GM18505 (cell line): ENCODE results near the gene ZNF607.
"Not testable (repeated sequence)": the region's sequence is repeated elsewhere in the genome, so short reads cannot be mapped to it uniquely, and the experiment has no call there.

Source experiments
- ATAC-seq: cut with Tn5 transposase; IDR thresholded peaks from one replicate; pipeline ENCODE4 v1.9.1; 2021; ENCODE audit not compliant: unreplicated experiment
- POLR2A ChIP-seq: IDR thresholded peaks from 4 replicates; pipeline ENCODE4 v1.6.1; 2011; ENCODE audit warnings: borderline replicate concordance; ENCODE audit not compliant: insufficient read depth, insufficient read length; ENCODE audit errors: extremely low read depth

Gene ZNF607

DNA sequence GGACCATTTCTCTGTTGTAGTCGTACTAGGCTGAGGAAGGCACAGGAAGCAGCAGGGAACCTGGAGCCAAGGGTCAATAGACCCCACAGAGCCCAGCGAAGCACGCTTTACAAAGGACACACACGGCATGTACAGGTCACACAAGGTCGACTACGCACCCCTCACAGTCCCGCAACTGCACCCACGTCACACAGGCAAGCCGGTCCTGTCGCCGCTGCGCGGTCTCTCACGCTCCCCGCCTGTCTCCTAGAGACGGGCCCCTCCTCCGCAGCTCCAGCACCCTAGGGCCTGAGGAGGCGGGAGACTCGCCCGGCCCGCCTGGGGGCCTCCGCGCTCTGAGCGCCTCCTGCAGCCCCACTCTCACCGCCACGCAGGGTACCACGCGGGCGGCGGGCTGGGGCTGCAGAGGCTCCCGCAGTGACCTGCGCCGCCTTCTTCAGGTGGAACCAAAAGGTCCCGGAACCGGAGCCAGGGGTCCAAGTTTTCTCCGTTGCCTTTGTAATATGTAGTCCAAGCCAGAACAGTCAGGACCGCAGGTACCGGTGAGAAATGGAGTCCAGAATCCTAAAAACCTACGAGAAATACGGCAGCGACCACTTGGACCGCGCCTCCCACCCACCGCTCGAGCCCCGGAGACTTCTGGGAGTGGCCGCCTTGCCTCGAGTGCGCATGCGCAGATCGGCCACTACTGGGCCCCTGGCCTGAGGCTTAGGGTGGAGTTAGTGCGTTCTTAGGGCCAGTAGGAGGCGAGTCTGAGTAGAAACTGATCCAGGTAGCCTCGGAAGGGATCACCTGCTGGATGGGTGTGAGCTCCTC lies at the start of gene ZNF607:
TSS of gene ZNF607 (minus strand) at position 651 of the 816 bp plus-strand sequence. CDS start 8,143 bp downstream, outside the sequence.
- ATAC-seq, result peak; percentile 92
- peak; percentile 71 for TF ChIP-seq POLR2A

DNA sequence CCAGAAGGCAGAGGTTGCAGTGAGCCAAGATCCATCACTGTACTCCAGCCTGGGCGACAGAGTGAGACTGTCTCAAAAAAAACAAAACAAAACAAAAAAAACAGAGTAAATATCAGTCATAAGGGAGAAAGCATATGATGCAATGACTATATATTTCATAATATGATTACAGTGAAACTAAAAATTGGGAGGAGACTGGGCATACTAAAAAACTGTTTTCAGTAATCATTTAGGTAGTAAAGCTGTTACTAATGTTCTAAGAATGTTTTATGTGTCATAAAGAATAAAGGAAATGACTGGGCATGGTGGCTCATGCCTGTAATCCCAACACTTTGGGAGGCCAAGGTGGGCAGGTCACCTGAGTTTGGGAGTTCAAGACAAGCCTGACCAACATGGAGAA lies 43.9 kb upstream of the ZNF607 start:
- ATAC-seq, result no peak
- no peak for TF ChIP-seq POLR2A

DNA sequence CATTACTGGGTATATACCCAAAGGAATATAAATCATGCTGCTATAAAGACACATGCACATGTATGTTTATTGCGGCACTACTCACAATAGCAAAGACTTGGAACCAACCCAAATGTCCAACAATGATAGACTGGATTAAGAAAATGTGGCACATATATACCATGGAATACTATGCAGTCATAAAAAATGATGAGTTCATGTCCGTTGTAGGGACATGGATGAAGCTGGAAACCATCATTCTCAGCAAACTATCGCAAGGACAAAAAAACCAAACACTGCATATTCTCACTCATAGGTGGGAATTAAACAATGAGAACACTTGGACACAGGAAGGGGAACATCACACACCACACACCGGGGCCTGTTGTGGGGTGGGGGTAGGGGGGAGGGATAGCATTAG lies 38.1 kb upstream of the ZNF607 start:
- ATAC-seq, result not testable (repeated sequence)

DNA sequence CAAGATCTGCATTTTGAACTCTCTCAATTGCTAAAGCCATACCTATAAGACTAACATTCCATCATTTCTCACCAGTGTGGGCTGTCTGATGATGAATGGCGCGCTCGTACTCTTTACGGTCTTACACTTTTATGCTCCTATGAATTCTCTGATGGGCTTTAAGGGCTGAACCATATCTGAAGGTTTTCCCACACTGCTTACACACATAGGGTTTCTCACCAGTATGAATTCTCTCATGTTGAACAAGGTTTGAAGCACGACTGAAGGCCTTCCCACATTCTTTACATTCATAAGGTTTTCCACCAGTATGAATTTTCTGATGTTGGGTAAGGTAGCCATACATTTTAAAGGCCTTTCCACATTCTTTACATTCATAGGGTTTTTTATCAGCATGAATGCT lies 18.8 kb upstream of the ZNF607 start:
- TF ChIP-seq POLR2A, result no peak
- ATAC-seq, result no peak

DNA sequence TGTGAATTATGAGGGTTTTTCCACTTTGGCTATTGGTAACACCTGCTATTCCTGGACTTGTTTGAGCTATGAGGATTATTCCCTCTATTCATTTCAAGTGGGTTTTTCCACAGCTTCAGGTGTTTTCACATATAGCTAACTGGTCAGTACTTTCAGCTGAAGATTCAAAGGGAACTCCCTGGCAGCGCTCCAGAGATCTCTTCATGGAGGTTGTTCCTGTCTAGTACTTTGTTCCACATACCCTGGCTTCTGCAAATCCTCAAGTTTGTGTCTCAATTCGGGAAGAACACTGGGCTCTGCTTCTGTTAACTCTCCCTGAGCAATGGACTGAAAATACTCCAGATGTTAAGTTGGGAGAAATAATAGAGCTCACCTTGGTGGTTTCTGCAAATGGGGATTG lies 5.6 kb upstream of the ZNF607 start:
- TF ChIP-seq POLR2A, result no peak

DNA sequence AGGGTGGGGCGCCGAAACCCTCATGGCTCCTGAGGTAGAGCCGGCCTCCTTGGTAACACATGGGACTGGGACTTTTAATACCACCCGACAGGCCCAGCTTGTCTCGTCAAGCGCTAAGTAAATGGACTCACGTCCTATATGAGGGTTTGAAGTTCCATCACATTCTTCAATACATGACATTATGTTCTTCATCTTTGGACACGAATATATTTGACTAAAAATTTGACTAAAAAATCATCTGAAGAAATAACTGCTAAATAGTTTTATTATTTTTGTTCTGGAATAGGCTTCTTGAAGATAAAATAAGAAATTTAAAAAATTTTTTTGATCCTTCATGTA lies 335 bp upstream of the ZNF607 start:
- TF ChIP-seq POLR2A, result no peak
- ATAC-seq, result no peak

More for the DNA sequence above, 5.6 kb upstream of the ZNF607 start:
- ATAC-seq, result no peak

DNA sequence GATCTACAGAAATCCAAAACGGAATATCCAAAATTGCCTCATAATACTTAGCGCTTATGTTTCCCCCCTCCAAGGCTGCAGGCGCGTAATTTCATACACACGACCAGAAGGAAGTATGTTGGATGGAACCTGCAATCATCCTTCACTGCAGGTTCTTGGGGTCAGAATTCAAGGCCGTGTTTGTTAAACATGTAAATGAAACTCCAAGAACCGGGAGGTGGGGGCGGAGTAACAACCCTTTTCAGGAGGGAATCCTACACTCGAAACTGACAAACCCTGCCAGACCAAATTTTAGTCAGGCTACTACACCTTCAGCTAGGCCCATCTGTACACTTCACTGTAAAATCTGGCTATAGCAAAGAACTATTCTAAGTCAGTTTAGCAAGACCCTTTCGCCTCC lies 1.3 kb downstream of the ZNF607 start:
- TF ChIP-seq POLR2A, result no peak
- ATAC-seq, result no peak

DNA sequence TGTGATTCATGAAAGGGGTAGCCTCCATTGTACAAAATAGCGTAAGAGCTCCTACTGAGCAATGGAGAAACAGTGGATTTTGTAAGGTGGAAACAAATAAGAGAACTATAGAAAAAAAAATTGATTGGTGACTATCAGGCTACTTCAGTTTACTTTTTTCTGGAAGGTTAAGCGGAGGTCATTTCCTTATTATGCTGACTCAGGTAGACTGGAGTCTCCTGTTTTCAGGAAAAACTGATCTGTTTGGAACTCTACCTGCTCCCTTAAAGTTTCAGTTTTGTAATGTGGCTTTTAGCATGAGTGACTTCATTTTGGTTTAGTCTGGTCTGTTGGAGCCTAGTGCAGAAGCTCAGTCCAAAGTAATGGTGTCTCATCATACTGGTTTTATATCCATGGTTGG lies 3.4 kb downstream of the ZNF607 start:
- no peak for TF ChIP-seq POLR2A
- no peak for ATAC-seq

DNA sequence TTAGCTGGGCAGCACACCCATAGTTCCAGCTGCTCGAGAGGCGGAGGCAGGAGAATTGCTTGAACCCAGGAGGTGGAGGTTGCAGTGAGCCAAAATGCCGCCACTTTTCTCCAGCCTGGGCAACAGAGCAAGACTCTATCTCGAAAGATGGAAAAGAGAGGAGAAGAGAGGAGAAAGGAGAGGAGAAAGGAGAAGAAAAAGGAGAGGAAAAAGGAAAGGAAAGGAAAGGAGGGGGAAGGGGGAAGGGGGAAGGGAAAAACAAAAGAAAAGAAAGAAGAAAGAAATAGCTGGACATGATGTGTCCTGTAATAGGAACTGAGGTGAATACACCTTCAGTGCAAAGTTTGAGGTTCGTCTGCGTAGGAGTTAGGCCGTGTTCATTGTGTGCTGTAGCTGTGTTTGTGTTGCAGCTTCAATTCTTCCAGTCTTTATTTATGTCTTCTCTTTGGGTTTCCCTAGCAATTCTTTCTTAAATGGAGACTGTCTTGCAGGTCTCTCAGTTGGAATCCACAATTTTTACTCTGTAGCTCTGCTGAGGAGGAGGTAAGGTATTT lies 13.4 kb downstream of the ZNF607 start:
- no peak for TF ChIP-seq POLR2A
- no peak for ATAC-seq

DNA sequence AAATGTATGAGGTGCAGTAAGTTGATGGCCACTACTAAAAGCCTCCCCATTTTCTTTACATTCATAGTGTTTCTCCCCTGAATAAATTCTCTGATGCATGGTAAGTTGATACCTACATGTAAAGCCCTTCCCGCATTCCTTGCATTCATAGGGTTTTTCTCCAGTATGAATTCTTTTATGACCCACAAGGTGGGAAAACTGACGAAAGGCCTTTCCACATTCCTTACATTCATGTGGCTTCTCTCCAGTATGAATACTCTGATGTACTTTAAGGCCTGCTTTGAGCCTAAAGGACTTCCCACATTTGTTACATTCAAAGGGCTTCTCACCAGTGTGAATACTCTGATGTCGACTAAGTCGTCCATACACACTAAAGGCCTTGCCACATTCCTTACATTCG lies 20.5 kb downstream of the ZNF607 start:
- ATAC-seq, result no peak

DNA sequence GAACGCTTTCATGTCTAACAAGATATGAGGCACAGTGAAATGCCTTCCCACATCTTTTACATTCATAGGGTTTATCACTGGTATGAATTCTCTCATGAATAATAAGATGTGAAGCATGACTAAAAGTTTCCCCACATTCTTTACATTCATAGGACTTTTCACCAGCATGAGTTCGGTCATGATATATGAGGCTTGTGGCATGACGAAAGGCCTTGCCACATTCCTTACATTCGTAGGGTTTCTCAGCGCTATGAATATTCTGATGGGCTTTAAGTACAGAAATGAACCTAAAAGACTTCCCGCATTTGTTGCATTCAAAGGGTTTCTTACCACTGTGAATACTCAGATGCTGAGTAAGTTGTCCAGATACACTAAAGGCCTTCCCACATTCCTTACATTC lies 21.3 kb downstream of the ZNF607 start:
- ATAC-seq, result no peak
- no peak for TF ChIP-seq POLR2A

More for the DNA sequence above, 20.5 kb downstream of the ZNF607 start:
- no peak for TF ChIP-seq POLR2A

DNA sequence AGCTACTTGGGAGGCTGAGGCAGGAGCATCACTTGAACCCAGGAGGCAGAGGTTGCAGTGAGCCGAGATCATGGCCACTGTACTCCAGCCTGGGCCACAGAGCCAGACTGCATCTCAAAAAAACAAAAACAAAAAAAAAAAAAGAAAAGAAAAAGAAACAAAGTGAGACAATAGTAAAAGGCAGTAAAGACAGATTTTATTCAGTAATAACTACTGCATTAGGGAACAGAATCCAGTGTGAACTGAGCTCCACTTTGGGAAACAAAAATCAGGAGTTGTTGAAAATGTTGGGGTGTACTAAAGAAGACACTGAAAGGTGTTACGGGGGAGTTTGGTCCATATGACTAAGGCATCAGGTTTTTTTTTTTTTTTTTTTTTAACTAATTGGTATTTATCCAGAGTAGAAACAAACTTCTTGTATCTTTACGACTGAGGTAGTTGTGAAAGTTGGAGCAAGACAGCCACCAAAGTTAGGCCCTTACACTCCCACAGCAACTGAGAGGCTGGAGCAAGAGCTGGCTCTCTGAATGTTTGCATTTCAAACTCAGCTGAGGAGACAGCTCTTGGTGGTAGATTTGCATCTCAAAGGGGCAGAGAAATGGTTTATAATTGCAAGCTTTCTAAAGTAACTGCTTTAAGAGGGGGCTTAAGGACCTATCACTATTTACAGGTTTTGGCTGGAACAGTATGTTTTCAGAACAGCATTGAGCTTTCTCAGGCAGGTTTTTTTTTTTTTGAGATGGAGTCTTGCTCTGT lies 24.2 kb downstream of the ZNF607 start:
- TF ChIP-seq POLR2A, result no peak
- ATAC-seq, result no peak

DNA sequence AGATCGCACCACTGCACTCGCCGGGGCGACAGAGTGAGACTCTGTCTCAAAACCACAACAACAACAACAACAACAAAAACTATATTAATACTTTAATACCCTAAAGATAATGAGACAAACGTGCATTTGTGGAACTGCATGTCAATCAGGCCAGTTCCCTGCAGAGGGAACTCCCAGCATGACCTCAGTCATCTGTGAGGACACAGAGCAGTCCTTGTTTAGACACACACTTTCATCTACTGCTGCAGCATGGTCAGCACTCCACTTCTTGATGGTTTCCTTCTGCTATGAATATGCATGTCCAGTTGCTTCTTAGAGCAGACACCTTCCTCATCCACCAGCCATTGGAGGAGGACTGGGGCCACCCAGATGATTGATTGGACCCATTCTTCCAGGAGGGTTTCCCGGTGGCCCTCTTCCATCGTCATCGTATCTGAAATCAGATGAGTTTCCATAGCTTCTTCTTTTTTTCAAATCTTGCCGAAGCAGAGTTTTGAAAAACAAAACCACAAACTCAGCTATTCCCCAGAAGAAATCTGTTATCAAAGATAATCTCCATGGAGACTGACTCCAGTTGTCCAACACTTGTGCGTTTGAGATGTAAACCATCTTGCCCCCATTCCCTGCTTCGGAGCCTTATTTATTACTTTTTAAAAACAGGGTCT lies 26.5 kb downstream of the ZNF607 start:
- no peak for TF ChIP-seq POLR2A
- ATAC-seq, result no peak

DNA sequence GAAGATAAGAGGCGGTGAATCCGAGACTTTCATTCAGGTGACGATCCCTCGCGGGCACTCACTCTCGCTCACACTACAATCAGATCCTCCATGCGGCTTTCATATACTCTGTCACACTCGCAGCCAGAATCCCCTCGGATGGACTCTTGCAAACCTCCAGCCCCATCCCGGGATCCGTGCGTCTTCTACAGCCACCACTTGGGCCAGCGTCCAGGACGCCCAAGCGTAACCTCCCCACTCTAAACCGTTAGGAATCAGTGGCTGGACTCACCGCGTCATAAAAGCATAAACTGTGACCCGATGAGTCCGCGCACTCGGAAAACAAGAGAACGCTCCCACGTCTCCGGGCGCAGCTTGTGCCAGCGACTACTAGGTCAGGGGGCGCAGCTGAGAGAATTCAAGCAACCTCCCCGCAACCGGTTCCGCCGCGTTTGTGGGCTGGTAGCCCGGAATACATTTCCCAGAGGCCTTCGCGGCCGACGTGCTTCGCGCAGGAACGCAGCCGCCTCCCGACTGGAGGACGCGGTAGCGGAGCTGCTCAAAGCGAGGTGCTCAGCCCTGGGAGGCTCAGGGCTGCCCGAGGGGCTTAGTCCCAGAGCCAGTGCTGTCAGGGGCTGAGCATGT lies 27.6 kb downstream of the ZNF607 start:
- TF ChIP-seq POLR2A, result peak; percentile 45
- no peak for ATAC-seq

DNA sequence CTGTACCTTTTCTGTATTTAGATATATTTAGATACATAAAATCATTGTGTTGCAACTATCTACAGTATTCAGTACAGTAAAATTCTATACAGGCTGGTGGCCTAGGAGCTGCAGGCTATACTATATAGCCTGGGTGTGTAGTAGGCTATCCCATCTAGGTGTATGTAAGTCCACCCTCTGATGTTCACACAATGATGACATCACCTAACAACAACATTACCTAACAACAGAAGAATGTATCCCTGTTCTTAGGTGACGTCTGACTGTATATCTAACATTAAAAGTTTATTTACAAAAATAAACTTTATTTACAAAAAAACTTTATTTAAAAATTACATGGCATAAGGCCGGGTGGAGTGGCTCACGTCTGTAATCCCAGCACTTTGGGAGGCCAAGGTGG lies 36.0 kb downstream of the ZNF607 start:
- no peak for ATAC-seq
- TF ChIP-seq POLR2A, result no peak
